Measurements from ENCODE around the gene RALGAPA2.

GRCh38 chr20:20412750-20413149 lies 299.7 kb downstream of the RALGAPA2 start:
- TF ChIP-seq POLR2A (IDR thresholded peaks at IDR 0.05; ENCODE audit: extremely low read depth, insufficient read length) (no peak), MYC (IDR thresholded peaks at IDR 0.05; ENCODE audit: low read depth, low read length) (no peak)
- TF ChIP-seq, protein P1, sequence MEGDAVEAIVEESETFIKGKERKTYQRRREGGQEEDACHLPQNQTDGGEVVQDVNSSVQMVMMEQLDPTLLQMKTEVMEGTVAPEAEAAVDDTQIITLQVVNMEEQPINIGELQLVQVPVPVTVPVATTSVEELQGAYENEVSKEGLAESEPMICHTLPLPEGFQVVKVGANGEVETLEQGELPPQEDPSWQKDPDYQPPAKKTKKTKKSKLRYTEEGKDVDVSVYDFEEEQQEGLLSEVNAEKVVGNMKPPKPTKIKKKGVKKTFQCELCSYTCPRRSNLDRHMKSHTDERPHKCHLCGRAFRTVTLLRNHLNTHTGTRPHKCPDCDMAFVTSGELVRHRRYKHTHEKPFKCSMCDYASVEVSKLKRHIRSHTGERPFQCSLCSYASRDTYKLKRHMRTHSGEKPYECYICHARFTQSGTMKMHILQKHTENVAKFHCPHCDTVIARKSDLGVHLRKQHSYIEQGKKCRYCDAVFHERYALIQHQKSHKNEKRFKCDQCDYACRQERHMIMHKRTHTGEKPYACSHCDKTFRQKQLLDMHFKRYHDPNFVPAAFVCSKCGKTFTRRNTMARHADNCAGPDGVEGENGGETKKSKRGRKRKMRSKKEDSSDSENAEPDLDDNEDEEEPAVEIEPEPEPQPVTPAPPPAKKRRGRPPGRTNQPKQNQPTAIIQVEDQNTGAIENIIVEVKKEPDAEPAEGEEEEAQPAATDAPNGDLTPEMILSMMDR (IDR thresholded peaks at IDR 0.05; ENCODE audit: low read depth, low read length) = no peak
